K562 treated with DMSO at 1 percent for 24 hours (cell line): ENCODE data around the gene C17orf67. TPM values are rescaled to one million over a fixed set of nuclear protein-coding genes. Genes with fewer than 3 reads are reported as not detected.

ENCODE experiments used
- total RNA-seq: library from RNA; unstranded; fragments of 300-600 nt; gene quantifications from 2 replicates; pipeline ENCODE4 v1.2.3, GENCODE V29; 2022; ENCODE audit warnings: low read depth; ENCODE audit not compliant: insufficient read depth

The C17orf67 gene
- total RNA-seq = 0.53 and 0.73 TPM in 2 replicates

GRCh38 chr17:56833809-56834379, at the start of gene C17orf67, which contains the start of gene DGKE:
Gene C17orf67, minus strand, starts transcription at chr17:56833920. Its CDS starts 18,110 bp downstream, at chr17:56815810.
Gene DGKE, plus strand, starts transcription at chr17:56834151. Its CDS starts 645 bp downstream, at chr17:56834796.

Other genes with a start within 250 kb of the C17orf67 start
- not detected in 2 replicates for gene NOG, start 240.2 kb downstream of the C17orf67 start, total RNA-seq
- 2.1 and 3.2 TPM in 2 replicates for gene DGKE, start 231 bp upstream of the C17orf67 start, total RNA-seq
- 59.5 and 59.7 TPM in 2 replicates for gene TRIM25, start 80.1 kb upstream of the C17orf67 start, total RNA-seq
- 15.4 and 17.2 TPM in 2 replicates for gene COIL, start 127.1 kb upstream of the C17orf67 start, total RNA-seq
- 36.2 and 42.0 TPM in 2 replicates for gene SCPEP1, start 144.2 kb upstream of the C17orf67 start, total RNA-seq